Testis (tissue), 3 donors: ENCODE results near the gene TNPO1. TPM values are rescaled to one million over a fixed set of nuclear protein-coding genes. Genes with fewer than 3 reads are reported as not detected.

ENCODE experiments used
- DNase-seq: peaks from one replicate; pipeline ENCODE4 v3.0.0-alpha.2; 2019
- H3K27ac ChIP-seq, 2 donors: fragments of 200-600 bp; sonication (generic); one replicate each; pipeline ENCODE4 v1.5.1; 2019
- H3K27me3 ChIP-seq: fragments of 200-600 bp; sonication (generic); one replicate; pipeline ENCODE4 v1.5.1; 2019
- H3K36me3 ChIP-seq: fragments of 200-600 bp; sonication (generic); one replicate; pipeline ENCODE4 v1.5.1; 2017; ENCODE audit warnings: low read depth; ENCODE audit errors: missing control alignments
- H3K4me1 ChIP-seq: fragments of 200-600 bp; sonication (generic); one replicate; pipeline ENCODE4 v1.5.1; 2019
- H3K4me3 ChIP-seq, 2 donors: fragments of 200-600 bp; sonication (generic); one replicate each; pipeline ENCODE4 v1.5.1; 2017 to 2019
- H3K9me3 ChIP-seq: fragments of 200-600 bp; sonication (generic); one replicate; pipeline ENCODE4 v1.5.1; 2017
- POLR2A ChIP-seq: fragments of 450-650 bp; IDR thresholded peaks from one replicate; pipeline ENCODE4 v1.6.1; 2017; ENCODE audit warnings: antibody characterized with exemption, mild to moderate bottlenecking, moderate library complexity
- WGBS, 2 donors: methylation state at CpG; one replicate each; pipeline ENCODE4 v1.1.5; 2018; 5-methylcytosine and 5-hydroxymethylcytosine counted together
- intact Hi-C: fragments of 100-400 bp; cut with DNase I; formaldehyde crosslinking; loops from one replicate; pipeline ENCODE4 v1.15.1; 2023; ENCODE audit warnings: low total_unique reads
- polyA plus RNA-seq: library from polyadenylated mRNA; stranded (reverse); fragments of 350-450 nt; fragmentation: Illumina TruSeq; extraction: RNeasy Lipid Tissue Mini Kit (QIAGEN cat#74804); gene quantifications from one replicate; pipeline ENCODE4 v1.2.3, GENCODE V29; 2014; ENCODE audit warnings: low read depth, low replicate concordance; ENCODE audit not compliant: insufficient read depth
- total RNA-seq, 2 donors: library from RNA; depleted of rRNA; stranded (reverse); fragments of >200 nt; gene quantifications; one replicate each; pipeline ENCODE4 v1.2.3, GENCODE V29; 2016
- TF ChIP-seq, protein P1 (sequence below), 3 experiments: fragments of 450-650 bp in 2 of 3; fragments of 200-600 bp in 1 of 3; sonication (generic) in 1 of 3; IDR thresholded peaks; one replicate each; pipeline ENCODE4 v1.5.1; 2016 to 2019; ENCODE audit warnings: antibody characterized with exemption in 3 of 3, mild to moderate bottlenecking in 2 of 3, moderate library complexity in 1 of 3

TNPO1 gene
- total and polyA plus RNA-seq, 3 donors from 2014 or later = 83.4 to 132 (median 120) TPM

DNA sequence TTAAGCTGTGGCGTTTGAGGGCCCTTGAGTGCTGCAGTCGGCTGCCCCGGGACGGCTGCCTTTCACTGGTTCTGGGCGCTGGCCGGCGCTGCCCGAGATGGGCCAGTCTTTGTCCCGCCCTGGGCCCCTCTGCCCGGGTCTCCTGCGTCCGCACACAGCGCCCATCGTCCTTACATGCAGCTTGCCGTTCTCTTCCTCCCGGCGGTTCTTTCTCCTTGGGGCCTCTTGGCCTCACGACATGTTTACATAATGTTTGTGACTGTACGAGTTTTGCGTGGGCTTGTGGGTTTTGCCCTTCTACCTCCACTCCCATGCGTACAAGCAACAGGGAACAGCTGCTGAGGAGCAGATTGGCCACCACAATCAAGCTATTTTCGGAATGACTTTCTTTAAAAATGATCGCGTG lies 618 bp downstream of the TNPO1 start:
- DNase-seq = peak; percentile 78
- Histone ChIP-seq H3K4me1 (no peaks in the 10 kb centered on the region), H3K27me3 (no peaks in the 10 kb centered on the region), H3K4me3 (peak overlapping the region; percentile 81 to 82), H3K9me3 (no peaks in the 10 kb centered on the region), H3K36me3 (no peaks in the 10 kb centered on the region), H3K27ac (peak overlapping the region; percentile 97 to 98)
- intact Hi-C loops = no loop called here
- no peak for TF ChIP-seq POLR2A
- TF ChIP-seq, protein P1, sequence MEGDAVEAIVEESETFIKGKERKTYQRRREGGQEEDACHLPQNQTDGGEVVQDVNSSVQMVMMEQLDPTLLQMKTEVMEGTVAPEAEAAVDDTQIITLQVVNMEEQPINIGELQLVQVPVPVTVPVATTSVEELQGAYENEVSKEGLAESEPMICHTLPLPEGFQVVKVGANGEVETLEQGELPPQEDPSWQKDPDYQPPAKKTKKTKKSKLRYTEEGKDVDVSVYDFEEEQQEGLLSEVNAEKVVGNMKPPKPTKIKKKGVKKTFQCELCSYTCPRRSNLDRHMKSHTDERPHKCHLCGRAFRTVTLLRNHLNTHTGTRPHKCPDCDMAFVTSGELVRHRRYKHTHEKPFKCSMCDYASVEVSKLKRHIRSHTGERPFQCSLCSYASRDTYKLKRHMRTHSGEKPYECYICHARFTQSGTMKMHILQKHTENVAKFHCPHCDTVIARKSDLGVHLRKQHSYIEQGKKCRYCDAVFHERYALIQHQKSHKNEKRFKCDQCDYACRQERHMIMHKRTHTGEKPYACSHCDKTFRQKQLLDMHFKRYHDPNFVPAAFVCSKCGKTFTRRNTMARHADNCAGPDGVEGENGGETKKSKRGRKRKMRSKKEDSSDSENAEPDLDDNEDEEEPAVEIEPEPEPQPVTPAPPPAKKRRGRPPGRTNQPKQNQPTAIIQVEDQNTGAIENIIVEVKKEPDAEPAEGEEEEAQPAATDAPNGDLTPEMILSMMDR (IDR thresholded peaks at IDR 0.05) = no peak
- 0% methylated on average over 16 to 24 of the region's 24 CpGs for WGBS, 2 donors

DNA sequence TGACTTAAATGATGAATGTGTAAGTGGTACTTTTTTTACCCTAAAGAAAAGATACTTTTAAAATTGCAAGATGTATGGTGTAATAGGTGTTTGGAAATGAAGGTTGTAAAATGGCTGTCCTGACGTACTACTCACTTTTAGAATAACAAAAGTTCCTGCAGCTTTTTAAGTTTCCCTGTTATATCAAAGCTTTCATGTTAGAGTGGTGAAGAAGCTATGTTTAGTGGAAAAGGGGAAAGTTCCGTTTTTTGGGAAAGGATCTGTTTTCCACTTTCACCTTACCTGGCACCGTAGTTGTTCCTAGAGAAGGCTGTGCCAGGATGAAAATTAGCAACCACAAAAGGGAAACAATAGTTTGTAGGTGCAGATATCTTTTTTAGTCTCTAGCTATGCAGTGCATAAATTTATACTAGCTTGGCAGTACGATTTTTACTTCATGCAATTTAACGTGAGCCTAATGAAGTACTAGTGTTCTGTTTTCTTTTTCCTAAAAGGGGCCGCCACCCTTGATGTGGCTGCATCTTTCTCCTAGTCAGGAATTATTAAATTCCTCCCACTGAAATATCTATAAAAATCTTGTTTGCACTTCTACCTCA lies 1.3 kb downstream of the TNPO1 start:
- Histone ChIP-seq H3K27ac (peak overlapping the region; percentile 97 to 98), H3K4me1 (no peaks in the 10 kb centered on the region), H3K4me3 (peak overlapping the region; percentile 81 to 82), H3K9me3 (no peaks in the 10 kb centered on the region), H3K36me3 (no peaks in the 10 kb centered on the region), H3K27me3 (no peaks in the 10 kb centered on the region)
- TF ChIP-seq, protein P1 (IDR thresholded peaks at IDR 0.05) = no peak
- TF ChIP-seq POLR2A = no peak
- no peak for DNase-seq
- intact Hi-C loops = no loop called here
- 7% methylated on average over 6 of the region's 6 CpGs for WGBS, 2 donors

- Histone ChIP-seq H3K4me1 (no peaks in the 10 kb centered on the region), H3K27me3 (no peaks in the 10 kb centered on the region), H3K9me3 (no peaks in the 10 kb centered on the region), H3K27ac (no peak overlapping the region), H3K36me3 (no peaks in the 10 kb centered on the region), H3K4me3 (no peak overlapping the region)
- WGBS, 2 donors = 42 to 44% methylated on average over 5 of the region's 5 CpGs
- peak; percentile 87 for DNase-seq
- TF ChIP-seq POLR2A = no peak
- TF ChIP-seq, protein P1 (IDR thresholded peaks at IDR 0.05) = peak; percentile 23 to 55 (median 47)
- intact Hi-C loops = no loop called here
These were observed 2.5 kb downstream of the TNPO1 start for GRCh38 chr5:72818866-72819534.

- Histone ChIP-seq H3K36me3 (no peaks in the 10 kb centered on the region), H3K9me3 (no peaks in the 10 kb centered on the region), H3K27ac (no peak overlapping the region), H3K4me1 (no peaks in the 10 kb centered on the region), H3K4me3 (no peak overlapping the region), H3K27me3 (no peaks in the 10 kb centered on the region)
- DNase-seq = no peak
- intact Hi-C loops = no loop called here
- no peak for TF ChIP-seq POLR2A
- TF ChIP-seq, protein P1 (IDR thresholded peaks at IDR 0.05) = no peak
- 92 to 93% methylated on average over 2 of the region's 2 CpGs for WGBS, 2 donors
These were observed 5.3 kb downstream of the TNPO1 start for GRCh38 chr5:72821776-72822175.
